Thoracic aorta (tissue), 2 donors: ENCODE results near the gene RPS17. TPM values are rescaled to one million over a fixed set of nuclear protein-coding genes. Genes with fewer than 3 reads are reported as not detected.

Experiments
- ATAC-seq: fragments of 150-250 bp; one replicate; pipeline ENCODE4 v1.8.0; 2017; ENCODE audit warnings: low read depth; ENCODE audit not compliant: insufficient number of reproducible peaks, low FRiP score
- DNase-seq: peaks from one replicate; pipeline ENCODE4 v3.0.0-alpha.2; 2020; ENCODE audit warnings: low spot score
- H3K27ac ChIP-seq, 2 donors: fragments of 200-600 bp; sonication (generic); 1 replicate in 1 of 2; 2 replicates in 1 of 2; pipeline ENCODE4 v1.5.1; 2016; ENCODE audit warnings: mild to moderate bottlenecking in 2 of 2, moderate library complexity in 2 of 2
- H3K27me3 ChIP-seq: fragments of 200-600 bp; sonication (generic); replicated peaks from 2 replicates; pipeline ENCODE4 v1.6.0; 2016; ENCODE audit warnings: mild to moderate bottlenecking; ENCODE audit not compliant: insufficient read depth
- H3K36me3 ChIP-seq: fragments of 200-600 bp; sonication (generic); one replicate; pipeline ENCODE4 v1.5.1; 2016
- H3K4me1 ChIP-seq, 2 donors: fragments of 200-600 bp; sonication (generic); 1 replicate in 1 of 2; 2 replicates in 1 of 2; pipeline versions ENCODE4 v1.5.1 to v1.6.0; 2016; ENCODE audit warnings: low read depth in 2 of 2, mild to moderate bottlenecking in 1 of 2; ENCODE audit not compliant: control insufficient read depth in 1 of 2
- H3K4me3 ChIP-seq: fragments of 200-600 bp; sonication (generic); 2 replicates; pipeline ENCODE4 v1.5.1; 2016; ENCODE audit warnings: mild to moderate bottlenecking
- H3K9me3 ChIP-seq: fragments of 200-600 bp; sonication (generic); 2 replicates; pipeline ENCODE4 v1.5.1; 2016
- CTCF ChIP-seq: fragments of 200-600 bp; sonication (generic); IDR thresholded peaks from one replicate; pipeline ENCODE4 v1.5.1; 2019; ENCODE audit warnings: antibody characterized with exemption
- total RNA-seq, 2 donors: library from RNA; depleted of rRNA; stranded (reverse); fragments of >200 nt; gene quantifications; one replicate each; pipeline versions ENCODE4 v1.1.0 to v1.2.3, GENCODE V29; 2016

The RPS17 gene
- total RNA-seq, 2 donors from 2014 or later: 887 to 1,033 TPM

- Histone ChIP-seq H3K4me1 (peaks cover 7 to 17% of the 10 kb centered on the region in 2 donors), H3K27me3 (no peaks in the 10 kb centered on the region), H3K36me3 (peaks cover 4% of the 10 kb centered on the region), H3K9me3 (no peaks in the 10 kb centered on the region), H3K4me3 (no peak overlapping the region), H3K27ac (no peak overlapping the region)
- ATAC-seq (no peak), DNase-seq (no peak)
- TF ChIP-seq CTCF: no peak
Measured at GRCh38 chr15:82543160-82543559, 2.9 kb upstream of the RPS17 start.

- no peak for DNase-seq
- Histone ChIP-seq H3K9me3 (no peaks in the 10 kb centered on the region), H3K27ac (peak overlapping the region; percentile 89 to 95), H3K36me3 (peaks cover 20% of the 10 kb centered on the region), H3K27me3 (no peaks in the 10 kb centered on the region), H3K4me1 (peaks cover 7 to 17% of the 10 kb centered on the region in 2 donors), H3K4me3 (peak overlapping the region; percentile 84)
- no peak for ATAC-seq
- no peak for TF ChIP-seq CTCF
Measured at GRCh38 chr15:82540984-82541431, 751 bp upstream of the RPS17 start.

- no peak for TF ChIP-seq CTCF
- peak overlapping the region; percentile 89 to 95 for H3K27ac ChIP-seq
- H3K36me3 ChIP-seq: peaks cover 27% of the 10 kb centered on the region
- no peaks in the 10 kb centered on the region for H3K9me3 ChIP-seq
- H3K4me3 ChIP-seq: peak overlapping the region; percentile 84
- DNase-seq: no peak
- H3K27me3 ChIP-seq: no peaks in the 10 kb centered on the region
- ATAC-seq: no peak
- peaks cover 7 to 17% of the 10 kb centered on the region in 2 donors for H3K4me1 ChIP-seq
Measured at GRCh38 chr15:82539691-82540054, 584 bp downstream of the RPS17 start.

- Histone ChIP-seq H3K4me1 (peaks cover 7 to 17% of the 10 kb centered on the region in 2 donors), H3K27me3 (no peaks in the 10 kb centered on the region), H3K36me3 (peaks cover 27% of the 10 kb centered on the region), H3K27ac (peak overlapping the region; percentile 89 to 95), H3K9me3 (no peaks in the 10 kb centered on the region), H3K4me3 (peak overlapping the region; percentile 84)
- ATAC-seq (no peak), DNase-seq (no peak)
- no peak for TF ChIP-seq CTCF
Measured at GRCh38 chr15:82538961-82539690, 1.1 kb downstream of the RPS17 start.

- Histone ChIP-seq H3K4me1 (peaks cover 7 to 17% of the 10 kb centered on the region in 2 donors), H3K27ac (no peak overlapping the region), H3K36me3 (peaks cover 27% of the 10 kb centered on the region), H3K27me3 (no peaks in the 10 kb centered on the region), H3K9me3 (no peaks in the 10 kb centered on the region), H3K4me3 (no peak overlapping the region)
- TF ChIP-seq CTCF: no peak
- no peak for DNase-seq
- no peak for ATAC-seq
Measured at GRCh38 chr15:82537351-82537908, 2.8 kb downstream of the RPS17 start.
